GM12878 (cell line): ENCODE data around the gene PCIF1. TPM values are rescaled to one million over a fixed set of nuclear protein-coding genes. Genes with fewer than 3 reads are reported as not detected.

Source experiments
- ATAC-seq: fragments of 200-7000 bp; cut with Tn5 transposase; 3 replicates; pipeline ENCODE4 v1.9.1; 2020; ENCODE audit warnings: mild to moderate bottlenecking, moderate library complexity
- BruUV-seq: library from RNA; stranded (reverse); fragments of 400-500 nt; replicated peaks from 2 replicates; lab custom pipeline; 2021; lab: Mats Ljungman, UMichigan
- CTCF ChIA-PET: fragments of 300-600 bp; sonication (Branson Sonifier 250); formaldehyde crosslinking; extraction: SDS; loops from one replicate; lab custom pipeline; 2021; ENCODE audit warnings: inconsistent platforms; lab: Yijun Ruan, JAX
- POLR2A ChIA-PET: fragments of 350-600 bp; formaldehyde crosslinking; extraction: SDS; loops from one replicate; lab custom pipeline; 2021; ENCODE audit warnings: inconsistent platforms; lab: Charles Lee
- RAD21 ChIA-PET: fragments of 300-600 bp; sonication (Branson Sonifier 250); formaldehyde crosslinking; loops from one replicate; lab custom pipeline; 2023; ENCODE audit warnings: antibody characterized with exemption; ENCODE audit not compliant: unreplicated experiment; lab: Charles Lee
- SMC1A ChIA-PET: fragments of 300-600 bp; sonication (Branson Sonifier 250); formaldehyde crosslinking; loops from one replicate; lab custom pipeline; 2023; ENCODE audit not compliant: unreplicated experiment, uncharacterized antibody; lab: Charles Lee
- DNase-seq: peaks from one replicate; pipeline ENCODE4 v3.0.0-alpha.2; 2011; ENCODE audit warnings: low read depth, low spot score
- FAIRE-seq: peaks from 3 replicates; lab custom pipeline; 2011; peaks lifted over from hg19 to GRCh38; lab: Jason Lieb, UNC
- H2AFZ ChIP-seq: 2 replicates; pipeline ENCODE4 v1.6.0; 2011; ENCODE audit warnings: low read depth, low read length, control low read depth; ENCODE audit not compliant: control insufficient read depth
- H3K27ac ChIP-seq: 2 replicates; pipeline ENCODE4 v1.5.1; 2011; ENCODE audit warnings: control low read depth; ENCODE audit not compliant: control insufficient read depth, insufficient read depth
- H3K27me3 ChIP-seq, 2 experiments: replicated peaks in 1 of 2; 2 replicates each; pipeline versions ENCODE4 v1.6.0 to v1.6.1; 2011; ENCODE audit warnings: low read length in 1 of 2; ENCODE audit not compliant: control insufficient read depth in 2 of 2, insufficient read depth in 2 of 2
- H3K36me3 ChIP-seq, 2 experiments: 2 replicates each; pipeline ENCODE4 v1.5.1; 2011; ENCODE audit warnings: low read length in 1 of 2; ENCODE audit not compliant: control insufficient read depth in 2 of 2, insufficient read depth in 2 of 2
- H3K4me1 ChIP-seq: 2 replicates; pipeline ENCODE4 v1.6.1; 2011; ENCODE audit warnings: mild to moderate bottlenecking, low read length, moderate library complexity, mixed read lengths; ENCODE audit not compliant: control insufficient read depth, insufficient read depth
- H3K4me2 ChIP-seq: 2 replicates; pipeline ENCODE4 v1.6.0; 2011; ENCODE audit warnings: control low read depth; ENCODE audit not compliant: control insufficient read depth, insufficient read depth
- H3K4me3 ChIP-seq: fragments of 200-600 bp; sonication (generic); 2 replicates; pipeline ENCODE4 v1.5.1; 2016
- H3K79me2 ChIP-seq: 2 replicates; pipeline ENCODE4 v1.6.0; 2011; ENCODE audit warnings: low read length; ENCODE audit not compliant: control insufficient read depth, insufficient read depth
- H3K9ac ChIP-seq: 2 replicates; pipeline ENCODE4 v1.8.0; 2011; ENCODE audit warnings: low read length, control low read depth, mixed read lengths; ENCODE audit not compliant: control insufficient read depth, insufficient read depth
- H3K9me3 ChIP-seq: replicated peaks from 3 replicates; pipeline ENCODE4 v1.5.1; 2011; ENCODE audit warnings: mild to moderate bottlenecking, low read length; ENCODE audit not compliant: control insufficient read depth, insufficient read depth
- H4K20me1 ChIP-seq: 2 replicates; pipeline ENCODE4 v1.6.0; 2011; ENCODE audit not compliant: control insufficient read depth, insufficient read depth
- HDGF ChIP-seq: fragments of 450-650 bp; IDR thresholded peaks from 2 replicates; pipeline ENCODE4 v1.6.1; 2016; ENCODE audit warnings: antibody characterized with exemption
- HSF1 ChIP-seq: fragments of 150-350 bp; IDR thresholded peaks from 2 replicates; pipeline ENCODE4 v1.6.1; 2014; ENCODE audit warnings: mild to moderate bottlenecking, low read depth, low read length
- IKZF2 ChIP-seq, 2 experiments: fragments of 450-650 bp; IDR thresholded peaks; 2 replicates each; pipeline ENCODE4 v1.6.1; 2017; ENCODE audit warnings: mild to moderate bottlenecking in 2 of 2, moderate library complexity in 2 of 2
- JUNB ChIP-seq: IDR thresholded peaks from 2 replicates; pipeline ENCODE4 v1.6.1; 2016; ENCODE audit warnings: antibody characterized with exemption, mild to moderate bottlenecking
- NR2C2 ChIP-seq: IDR thresholded peaks from 2 replicates; pipeline ENCODE4 v1.6.1; 2011; ENCODE audit warnings: borderline replicate concordance, low read depth; ENCODE audit not compliant: control insufficient read depth, insufficient read length
- PBX3 ChIP-seq: IDR thresholded peaks from 2 replicates; pipeline ENCODE4 v1.6.1; 2011; ENCODE audit warnings: mild to moderate bottlenecking, low read depth, low read length, moderate library complexity; ENCODE audit not compliant: insufficient replicate concordance
- YY1 ChIP-seq: IDR thresholded peaks from 2 replicates; pipeline ENCODE4 v1.6.1; 2011; ENCODE audit warnings: low read depth, mild to moderate bottlenecking, low read length
- WGBS: methylation state at CpG from one replicate; pipeline ENCODE4 v1.1.6; 2016; ENCODE audit warnings: low lambda C conversion rate; ENCODE audit not compliant: insufficient replicate concordance, insufficient coverage; ENCODE audit errors: missing lambda C conversion rate; 5-methylcytosine and 5-hydroxymethylcytosine counted together
- in situ Hi-C: fragments of 300-500 bp; cut with MboI; formaldehyde crosslinking; loops from 9 replicates; pipeline ENCODE4 v1.14.3; 2018; ENCODE audit warnings: mixed read lengths
- intact Hi-C: fragments of 100-400 bp; cut with micrococcal nuclease; formaldehyde crosslinking; loops from one replicate; pipeline ENCODE4 v1.14.2; 2022; ENCODE audit not compliant: unreplicated experiment
- polyA plus RNA-seq, 11 experiments: library from polyadenylated mRNA; depleted of rRNA in 4 of 11; unstranded in 6 of 11; stranded (reverse) in 5 of 11; fragments of >200 nt; fragmentation: Nextera tagmentation in 4 of 11; fragmentation: Illumina TruSeq in 1 of 11; extraction: Ambion mirVana in 4 of 11; extraction: Trizol in 1 of 11; gene quantifications; 1 replicate in 1 of 11; 2 replicates in 10 of 11; pipeline versions ENCODE4 v1.2.1 to v1.2.3, GENCODE V29; 2011 to 2016; ENCODE audit warnings: inconsistent platforms in 2 of 11, missing spikeins in 2 of 11, low read depth in 1 of 11
- total RNA-seq, 4 experiments: library from RNA; depleted of rRNA in 3 of 4; stranded (reverse); fragments of >200 nt in 3 of 4; fragmentation: Illumina TruSeq in 1 of 4; extraction: Trizol in 1 of 4; gene quantifications; 2 replicates each; pipeline versions ENCODE4 v1.2.1 to v1.2.3, GENCODE V29; 2013 to 2021

PCIF1 gene
- total and polyA plus RNA-seq, 10 of the 15 experiments (the other 5 are each of a cell fraction or from before 2014, with no cell fraction given), result 8.4 to 32.9 (median 17.6) TPM

GRCh38 chr20:45912344-45912682, 22.2 kb upstream of the PCIF1 start:
- 13% methylated on average over 4 of the region's 4 CpGs for WGBS
- no peaks in the 10 kb centered on the region for H3K36me3 ChIP-seq
- DNase-seq (no peak), ATAC-seq (no peak), FAIRE-seq (no peak)
- no peak overlapping the region for H3K27ac ChIP-seq
- peaks cover 15% of the 10 kb centered on the region for H3K4me1 ChIP-seq
- no peaks in the 10 kb centered on the region for H3K79me2 ChIP-seq
- H3K4me3 ChIP-seq, result peak overlapping the region; percentile 77; the same call in 1 of the 2 replicates
- ChIA-PET RAD21 (interaction anchor here (0.6 kb wide), 1 partner anchor 1438 kb away, joined by 3 read pairs; no protein-coding TSS in a partner anchor), POLR2A (interaction anchor here (0.7 to 3.9 kb wide), 2 partner anchors 22 to 48 kb away, joined by 3 to 32 read pairs; partner anchors contain the start of gene PCIF1), SMC1A (interaction anchor here (1.1 to 3.5 kb wide), 2 partner anchors 20 to 49 kb away, joined by 3 to 12 read pairs; partner anchors contain the start of genes CTSA and NEURL2), CTCF (no interaction called here)
- H4K20me1 ChIP-seq, result no peaks in the 10 kb centered on the region
- H3K9ac ChIP-seq, result peak overlapping the region; percentile 26
- intact Hi-C loops (no loop called here), in situ Hi-C loops (no loop called here)
- H3K4me2 ChIP-seq, result peak overlapping the region; percentile 99
- H3K27me3 ChIP-seq, result no peaks in the 10 kb centered on the region
- no peak for TF ChIP-seq YY1
- TF ChIP-seq NR2C2, result no peak
- peak overlapping the region; percentile 90 for H2AFZ ChIP-seq
- H3K9me3 ChIP-seq, result no peaks in the 10 kb centered on the region
- no TSS peak for BruUV-seq

- H3K4me1 ChIP-seq, result peaks cover 15% of the 10 kb centered on the region
- SMC1A ChIA-PET, result no interaction called here
- RAD21 ChIA-PET, result no interaction called here
- H2AFZ ChIP-seq, result peak overlapping the region; percentile 41; the same call in 1 of the 2 replicates
- H3K27ac ChIP-seq, result no peak overlapping the region
- H3K9ac ChIP-seq, result no peak overlapping the region
- intact Hi-C loops, result no loop called here
- no peaks in the 10 kb centered on the region for H3K27me3 ChIP-seq
- H3K36me3 ChIP-seq, result no peaks in the 10 kb centered on the region
- FAIRE-seq, result peak; percentile 61
- 0 out of 4 replicates have a peak, but pooled peaks of 1 of the 2 experiments have one; percentile 24 for TF ChIP-seq IKZF2 (IDR thresholded peaks at IDR 0.05)
- TF ChIP-seq HDGF, result no peak
- no peak for TF ChIP-seq HSF1
- TF ChIP-seq PBX3, result no peak
- peak; percentile 31; the same call in 1 of the 2 replicates for TF ChIP-seq JUNB
- H3K4me3 ChIP-seq, result no peak overlapping the region
- no peaks in the 10 kb centered on the region for H4K20me1 ChIP-seq
- in situ Hi-C loops, result no loop called here
- DNase-seq, result no peak
- BruUV-seq, result no TSS peak
- no peaks in the 10 kb centered on the region for H3K9me3 ChIP-seq
- 20% methylated on average over 5 of the region's 5 CpGs for WGBS
- POLR2A ChIA-PET, result no interaction called here
- no peaks in the 10 kb centered on the region for H3K79me2 ChIP-seq
- ATAC-seq, result no peak
- CTCF ChIA-PET, result no interaction called here
- no peak overlapping the region; the same call in 1 of the 2 replicates for H3K4me2 ChIP-seq
Measured at GRCh38 chr20:45913116-45913515, 21.4 kb upstream of the PCIF1 start.
